CD4-positive, alpha-beta T cell treated with Interleukin-6 at 100 ng/mL for 8 hours (primary cell): ENCODE measurements around the gene TSPO2.
A peak's percentile ranks its signal among the peaks of the same experiment; 100 is the strongest.

Source experiments
- DNase-seq: peaks from one replicate; pipeline ENCODE4 v3.0.0-alpha.2; 2020; ENCODE audit warnings: mixed read lengths, low spot score

The TSPO2 gene

DNA sequence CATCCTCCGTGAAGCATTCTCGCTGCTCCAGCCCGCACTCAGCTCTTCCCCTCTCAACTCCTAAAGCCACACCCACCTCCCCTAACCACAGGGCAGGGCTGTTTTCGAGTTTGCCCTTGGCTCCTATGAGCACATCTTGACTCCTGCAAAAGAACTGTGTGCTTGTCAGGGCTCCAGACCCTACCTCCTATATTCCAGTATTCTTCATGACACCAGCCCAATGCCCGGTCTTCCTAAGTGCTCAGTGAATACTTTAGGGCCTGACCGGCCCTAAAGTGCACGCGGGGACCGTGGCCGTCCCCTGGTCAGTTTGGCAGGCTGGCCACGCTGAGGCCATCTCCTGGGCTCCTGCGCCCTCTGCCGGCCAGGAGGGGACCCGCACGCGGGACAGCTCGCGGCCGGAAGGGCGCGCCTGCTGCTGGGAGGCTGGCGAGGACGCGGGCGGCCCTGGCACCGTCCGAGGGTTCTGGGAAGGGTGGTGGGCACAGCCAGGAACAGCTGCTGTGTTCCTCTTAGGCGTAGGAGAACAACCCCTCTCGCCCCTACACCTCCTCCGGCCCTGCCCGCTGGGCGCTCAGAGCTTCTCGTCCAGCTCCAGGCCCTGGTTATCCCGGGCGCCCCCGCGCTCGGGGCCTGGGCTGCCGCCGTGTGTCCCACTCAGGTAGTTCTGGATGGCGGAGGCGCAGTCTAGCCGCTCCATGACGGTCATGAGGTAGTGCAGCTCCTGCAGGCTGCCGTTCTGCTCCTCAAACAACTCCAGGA, 14.3 kb upstream of the TSPO2 start:
- DNase-seq, result peak; percentile 63

DNA sequence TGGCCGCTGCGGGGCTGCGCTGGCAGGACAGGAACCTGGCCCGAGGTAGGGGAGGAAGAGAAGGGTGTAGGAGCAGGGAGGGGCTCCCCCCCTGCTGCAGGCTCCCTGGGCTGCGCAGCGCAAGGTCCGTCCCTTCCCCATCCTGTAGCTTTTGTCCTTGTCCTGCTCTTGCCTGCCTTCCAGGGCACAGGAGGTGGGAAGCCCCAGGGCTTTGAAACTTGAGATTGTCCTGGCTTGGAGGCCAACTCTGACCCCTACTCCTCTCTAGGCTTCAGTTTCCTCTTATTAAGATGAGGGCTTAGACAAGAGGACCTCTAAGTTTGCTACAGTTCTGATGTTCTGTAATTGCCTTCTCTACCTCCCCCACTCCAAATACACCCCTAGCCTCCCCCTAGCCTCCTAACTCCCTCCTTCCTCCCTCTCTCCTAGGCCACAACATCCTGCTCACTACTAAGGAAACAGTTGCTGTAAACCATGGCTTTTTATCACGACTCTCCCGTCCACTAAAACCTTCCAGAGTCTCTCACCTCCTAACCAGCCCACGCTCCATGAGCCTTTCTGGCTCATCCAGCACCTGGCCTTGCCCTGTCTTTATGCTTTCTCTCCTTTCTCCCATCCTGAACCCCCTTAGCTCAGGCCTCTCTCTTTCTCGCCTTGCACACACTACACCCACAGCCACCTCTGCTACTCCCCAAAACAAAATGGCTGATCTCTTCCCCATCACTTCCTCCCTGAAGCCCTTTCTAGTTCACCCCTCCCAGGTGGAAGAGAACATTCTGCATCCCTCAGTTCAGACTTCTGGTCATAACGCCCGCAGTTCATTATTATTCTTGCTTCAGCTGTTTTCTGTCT, 13.5 kb upstream of the TSPO2 start:
- no peak for DNase-seq

DNA sequence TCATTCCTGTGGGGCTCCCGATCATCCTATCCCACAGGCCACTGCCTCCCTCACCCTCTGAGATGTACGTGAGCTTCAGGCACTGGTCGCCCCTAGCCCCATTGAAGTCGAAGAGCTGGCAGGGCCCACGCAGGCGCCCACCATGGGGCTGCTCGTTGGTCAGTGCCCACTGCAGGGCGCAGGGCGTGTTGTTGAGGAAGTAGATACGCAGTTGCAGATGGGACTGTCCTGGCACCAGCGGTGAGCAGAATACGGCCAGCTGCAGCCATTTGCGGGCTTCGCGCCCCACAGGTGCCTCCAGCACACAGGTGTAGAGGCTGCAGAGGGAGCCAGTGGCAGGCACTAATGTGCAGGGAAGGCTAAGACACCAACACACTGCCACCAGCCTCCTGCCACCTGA, 9.4 kb upstream of the TSPO2 start:
- DNase-seq, result no peak

DNA sequence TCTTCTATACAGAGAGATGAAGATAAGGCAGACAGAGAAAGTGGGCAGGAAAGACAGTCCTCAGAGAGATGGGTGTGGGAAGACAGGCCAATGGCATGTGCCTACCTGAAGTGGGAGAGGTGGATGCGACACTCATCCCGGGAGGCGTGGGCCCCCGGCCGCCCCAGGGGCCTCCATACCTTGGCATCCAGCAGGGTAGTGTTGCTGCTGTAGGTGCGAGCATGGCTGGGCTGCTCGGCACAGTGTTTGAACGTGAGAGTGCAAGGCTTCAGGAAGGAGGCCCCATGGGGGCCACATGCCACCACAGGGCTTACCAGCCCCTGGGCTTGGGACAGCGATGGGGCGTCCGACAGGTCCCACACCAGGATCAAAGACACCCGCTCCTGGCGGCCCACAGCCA, 8.5 kb upstream of the TSPO2 start:
- DNase-seq, result no peak

DNA sequence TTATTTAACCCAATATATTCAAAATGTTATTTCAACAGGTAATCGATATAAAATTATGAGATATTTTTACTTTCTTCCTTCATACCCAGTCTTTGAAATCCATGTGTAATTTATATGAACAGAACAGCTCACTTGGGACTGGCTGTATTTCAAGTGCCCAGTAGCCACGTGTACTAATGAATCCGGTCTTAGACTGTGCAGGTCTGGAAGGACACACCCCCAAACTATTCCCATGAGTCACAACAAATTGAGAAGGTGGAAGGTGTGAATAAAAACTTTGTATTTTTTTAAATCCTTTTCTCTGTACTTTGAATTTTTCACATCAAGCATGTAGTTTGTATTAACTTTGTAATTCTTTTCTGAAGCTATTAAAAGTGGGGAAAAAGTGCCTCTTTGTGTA, 6.1 kb upstream of the TSPO2 start:
- no peak for DNase-seq

DNA sequence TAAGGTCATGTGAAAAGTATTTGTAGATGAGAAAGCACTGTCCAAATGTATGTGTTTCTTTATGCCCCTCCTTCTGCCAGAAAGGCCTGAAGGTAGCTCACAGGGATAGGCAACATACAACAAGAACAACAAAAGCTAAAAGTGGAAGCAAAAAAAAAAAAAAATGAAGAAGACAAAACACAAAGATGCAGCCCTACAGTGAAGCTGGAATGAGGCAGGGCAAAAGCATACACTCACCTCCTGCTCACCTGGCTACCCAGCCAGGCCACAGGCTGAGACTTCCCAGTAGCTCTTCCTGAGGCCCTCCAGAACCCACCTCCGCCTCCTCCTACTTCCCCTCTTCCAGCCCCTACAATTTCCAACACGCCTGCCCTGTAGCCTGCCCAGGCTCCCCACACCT, 5.7 kb upstream of the TSPO2 start:
- no peak for DNase-seq

DNA sequence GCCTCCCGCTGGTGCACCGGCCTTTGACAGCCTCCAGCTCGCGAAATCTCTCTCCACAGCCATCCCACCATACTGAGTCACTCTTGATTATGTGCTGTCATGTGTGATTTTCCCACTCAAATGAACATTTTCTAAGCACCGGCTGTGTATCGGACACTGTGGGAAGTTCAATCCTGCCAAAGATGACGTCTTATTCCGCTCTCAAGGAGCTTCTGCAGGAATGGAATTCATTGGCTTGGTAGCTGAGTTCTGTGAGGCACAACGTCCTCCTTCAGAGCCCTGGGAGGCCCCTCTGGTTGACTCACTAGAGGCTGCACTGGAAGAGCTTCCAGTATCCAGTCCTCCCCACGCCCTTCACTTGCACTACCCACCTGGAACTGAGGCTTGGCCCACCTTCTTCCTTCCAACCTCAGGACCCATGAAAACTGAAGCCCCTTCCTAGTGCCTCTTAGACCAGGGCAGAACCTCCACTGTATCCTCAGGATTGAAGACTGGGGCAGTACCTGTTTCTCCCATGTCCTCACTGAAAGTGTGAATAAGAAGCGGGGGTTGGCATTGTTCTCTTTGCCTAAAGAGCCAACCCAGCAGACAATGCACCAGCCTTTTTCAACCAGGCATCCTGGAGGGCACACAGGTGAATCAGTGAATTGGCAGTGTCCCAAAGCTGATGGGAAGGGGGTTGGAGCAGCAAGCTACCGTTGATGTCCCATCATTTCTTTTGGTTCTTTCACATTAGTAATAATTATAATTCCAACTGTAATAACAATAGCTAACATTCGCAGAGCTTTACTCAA, 5.0 kb upstream of the TSPO2 start:
- DNase-seq, result no peak

DNA sequence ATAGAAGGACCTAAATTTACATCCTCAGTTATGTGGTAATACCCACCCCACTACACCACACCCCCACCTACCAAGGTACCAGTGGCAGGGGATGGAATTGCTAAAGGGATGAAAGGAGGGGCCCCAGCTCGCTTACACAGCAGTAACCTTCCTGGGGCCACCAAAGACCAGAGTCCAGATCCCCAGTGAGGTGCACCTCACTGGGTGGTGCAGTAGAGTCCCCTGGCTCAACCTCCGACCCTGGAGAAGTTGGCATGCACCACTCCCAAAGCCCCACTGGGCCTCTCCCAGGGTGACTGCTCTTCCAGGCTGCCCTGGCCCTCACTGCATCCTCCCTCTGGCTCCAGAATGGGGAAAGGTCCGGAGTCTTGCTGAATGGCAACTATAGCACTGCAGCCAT, 4.1 kb upstream of the TSPO2 start:
- DNase-seq, result no peak

DNA sequence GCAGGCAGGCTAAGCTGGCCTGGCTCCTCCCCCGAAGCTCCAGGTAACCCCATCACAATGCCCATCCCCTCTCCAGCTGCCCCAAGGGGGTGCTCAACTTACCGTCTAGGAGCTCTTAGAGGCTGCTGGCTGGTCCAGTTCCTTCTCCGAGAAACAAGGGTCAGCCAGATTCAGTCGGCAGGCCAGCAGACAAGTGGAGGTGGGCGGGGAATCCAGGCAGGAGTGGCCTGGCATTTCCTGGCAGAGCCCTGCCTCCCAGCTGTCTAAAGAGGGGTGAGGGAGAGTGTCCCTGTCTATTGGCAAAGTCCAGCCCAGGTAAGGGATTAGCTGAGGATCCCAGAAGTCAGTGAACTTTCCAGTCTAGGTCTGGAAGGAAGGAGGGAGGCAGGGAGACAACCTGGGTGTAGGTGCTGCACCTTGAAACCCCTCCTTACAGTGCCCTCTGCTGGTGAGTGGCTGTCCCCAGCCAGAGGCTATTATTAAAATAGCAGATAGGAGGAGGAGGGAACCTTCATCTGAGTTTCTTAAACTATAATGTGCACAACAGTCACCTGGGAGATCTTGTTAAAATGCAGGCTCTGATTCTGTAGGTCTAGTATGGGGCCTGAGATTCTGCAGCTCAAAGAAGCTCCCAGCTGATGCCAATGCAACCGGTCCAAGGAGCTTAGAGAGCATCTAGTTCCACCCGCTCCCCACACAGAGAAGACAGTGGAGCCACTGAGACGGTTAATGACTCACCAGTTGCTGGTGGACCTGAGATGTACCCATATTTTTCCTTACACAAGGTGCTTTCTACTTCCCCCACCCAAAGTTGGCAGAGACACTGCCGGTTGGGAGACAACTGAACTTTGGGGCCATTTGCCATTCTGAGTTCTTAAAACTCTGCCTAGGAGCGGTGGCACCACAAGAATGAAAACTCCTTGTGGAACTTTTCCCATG, 2.9 kb upstream of the TSPO2 start, which contains the start of gene UNC5CL:
Gene UNC5CL (minus strand): TSS at position 162 of the 939 bp plus-strand sequence. CDS start 4,147 bp downstream, outside the sequence.
- DNase-seq, result peak; percentile 46

DNA sequence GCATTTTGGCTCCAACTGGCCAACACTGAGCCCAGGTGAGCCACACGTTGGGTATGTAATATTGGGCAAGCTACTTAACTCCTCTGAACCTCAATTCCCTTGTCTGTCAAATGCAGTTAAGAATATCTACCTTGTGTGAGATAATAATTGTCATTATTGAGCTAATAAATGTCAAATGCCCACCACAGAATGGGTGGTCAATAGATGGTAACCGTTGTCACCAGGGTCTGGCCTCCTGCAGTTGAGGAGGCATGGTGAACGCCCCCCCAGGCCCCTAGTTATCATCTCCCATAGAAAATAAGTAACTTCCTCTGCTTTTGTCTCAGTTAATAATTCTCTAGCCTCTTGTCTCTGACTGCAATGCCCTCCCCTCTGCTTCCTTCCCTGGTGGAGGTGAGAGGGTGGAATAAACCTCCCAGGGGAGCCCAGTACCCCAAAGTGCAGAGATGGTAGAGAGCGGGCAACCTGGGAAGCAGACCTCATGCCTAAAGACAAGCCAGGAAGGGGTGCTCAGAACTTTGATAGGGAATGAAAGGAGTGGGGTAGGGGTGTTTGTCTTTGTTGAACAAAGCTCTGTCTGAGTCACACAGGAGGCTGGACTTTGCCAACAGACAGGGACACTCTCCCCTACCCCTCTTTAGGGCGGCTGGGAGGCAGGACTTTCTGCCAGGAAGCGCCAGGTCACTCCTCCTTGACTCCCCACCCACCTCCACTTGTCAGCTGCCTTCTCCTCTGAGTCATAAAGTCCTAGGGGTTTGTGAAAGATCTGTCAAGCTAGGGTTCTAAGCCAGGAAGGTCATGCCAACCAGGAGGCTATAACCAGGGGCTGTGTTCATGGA, 1.9 kb upstream of the TSPO2 start:
- DNase-seq, result no peak

DNA sequence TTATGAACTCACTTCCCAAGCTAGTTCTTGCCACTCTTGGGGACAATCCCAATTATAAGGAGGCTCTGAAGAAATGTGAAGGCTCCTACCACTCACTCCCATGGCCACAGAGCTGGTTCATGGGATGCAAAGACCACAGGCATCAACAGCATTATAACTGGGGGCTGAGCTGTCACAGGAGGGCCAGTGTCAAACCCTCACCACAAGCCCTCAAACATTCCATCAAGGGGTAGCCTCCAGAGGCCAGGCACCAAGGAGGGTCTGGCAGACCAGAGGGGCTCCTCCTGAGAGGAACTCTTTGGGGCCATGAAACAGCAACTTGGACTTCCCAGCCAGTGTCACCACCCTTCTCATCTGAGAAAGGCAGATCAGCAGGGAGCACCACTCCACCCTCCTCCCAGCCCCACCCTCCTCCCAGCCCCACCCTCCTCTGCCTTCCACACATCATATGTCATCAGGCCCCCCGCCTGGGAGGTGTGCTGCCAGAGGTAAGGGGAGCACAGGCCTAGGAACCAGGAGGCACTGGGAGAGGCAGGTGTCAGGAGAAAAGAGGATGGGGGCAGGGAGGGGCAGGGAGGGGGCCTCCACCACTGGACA, 1.2 kb upstream of the TSPO2 start:
- no peak for DNase-seq

DNA sequence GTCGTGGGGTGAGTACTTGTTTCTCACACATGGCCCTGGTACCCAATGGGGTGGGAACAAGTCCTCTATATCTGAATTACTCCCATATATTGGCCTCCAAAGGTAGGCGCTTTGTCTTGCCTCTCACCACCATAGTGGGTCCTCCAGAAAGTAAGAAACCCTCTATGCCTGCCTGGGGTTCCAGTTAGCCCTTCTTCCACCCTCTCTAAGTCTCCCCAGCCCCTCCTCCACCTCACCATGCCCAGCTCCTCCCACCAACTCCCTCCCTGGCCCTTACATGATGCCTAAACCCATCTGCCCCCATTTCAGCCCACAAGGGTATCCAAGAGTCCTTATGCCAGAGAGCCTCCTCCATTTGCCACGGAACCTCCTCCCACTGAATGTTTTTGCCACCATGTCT, 884 bp downstream of the TSPO2 start:
- no peak for DNase-seq

DNA sequence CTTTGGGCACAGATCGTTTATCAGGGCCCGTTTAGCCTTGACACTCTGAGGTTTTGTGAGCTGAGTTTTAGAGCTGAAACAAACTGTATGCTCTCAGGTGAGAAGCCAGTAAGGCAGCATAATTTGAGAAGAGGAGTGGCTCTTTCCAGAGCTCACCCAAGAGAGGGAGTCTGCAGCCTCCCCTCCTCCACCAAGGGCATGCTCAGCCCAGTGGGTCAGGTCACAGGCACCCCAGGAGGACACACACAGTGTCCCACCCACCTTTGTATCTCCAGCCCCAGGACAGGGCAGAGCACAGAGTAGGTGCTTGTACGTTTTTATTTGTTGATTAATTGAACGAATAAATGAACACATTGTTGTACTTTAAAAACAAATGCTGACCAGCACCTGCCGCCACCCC, 3.4 kb downstream of the TSPO2 start:
- DNase-seq, result no peak

DNA sequence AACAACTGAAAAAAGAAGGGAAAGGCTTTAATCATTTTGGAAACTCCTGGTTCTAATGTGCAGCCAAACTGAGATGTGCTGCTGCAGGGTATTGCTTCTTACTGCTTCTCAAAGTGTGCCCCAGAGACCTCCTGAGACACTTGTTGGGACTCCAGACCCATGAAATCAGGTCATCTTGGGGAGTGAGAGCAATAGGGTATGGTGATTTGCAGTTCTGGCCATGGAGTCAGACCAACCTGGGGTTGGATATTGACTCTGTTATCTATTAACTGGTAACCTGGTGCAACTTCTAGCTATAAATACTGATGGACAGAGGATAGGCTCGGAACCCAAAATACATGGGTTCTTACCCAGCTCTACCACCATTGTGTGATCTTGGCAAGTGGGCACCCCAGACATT, 3.8 kb downstream of the TSPO2 start:
- DNase-seq, result no peak

DNA sequence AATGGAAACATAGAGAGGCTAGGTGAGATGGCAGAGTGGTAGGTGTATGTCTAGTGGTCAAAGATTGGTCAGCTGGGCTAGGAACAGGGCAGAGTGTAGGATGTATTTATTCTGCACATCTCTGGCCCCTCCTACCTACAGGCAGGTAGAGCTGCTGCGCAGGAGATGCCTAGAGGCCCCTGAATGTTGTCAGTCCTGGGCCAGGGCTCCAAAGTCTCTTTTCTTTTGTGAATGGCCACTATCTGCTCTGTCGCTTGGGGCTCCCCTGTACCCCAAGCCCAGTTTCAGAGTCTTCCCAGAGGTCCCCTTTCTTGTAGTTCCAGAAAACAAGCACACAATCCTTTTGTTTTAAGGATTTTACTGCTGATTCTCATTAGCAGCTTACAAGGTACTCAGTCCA, 5.0 kb downstream of the TSPO2 start:
- DNase-seq, result no peak

DNA sequence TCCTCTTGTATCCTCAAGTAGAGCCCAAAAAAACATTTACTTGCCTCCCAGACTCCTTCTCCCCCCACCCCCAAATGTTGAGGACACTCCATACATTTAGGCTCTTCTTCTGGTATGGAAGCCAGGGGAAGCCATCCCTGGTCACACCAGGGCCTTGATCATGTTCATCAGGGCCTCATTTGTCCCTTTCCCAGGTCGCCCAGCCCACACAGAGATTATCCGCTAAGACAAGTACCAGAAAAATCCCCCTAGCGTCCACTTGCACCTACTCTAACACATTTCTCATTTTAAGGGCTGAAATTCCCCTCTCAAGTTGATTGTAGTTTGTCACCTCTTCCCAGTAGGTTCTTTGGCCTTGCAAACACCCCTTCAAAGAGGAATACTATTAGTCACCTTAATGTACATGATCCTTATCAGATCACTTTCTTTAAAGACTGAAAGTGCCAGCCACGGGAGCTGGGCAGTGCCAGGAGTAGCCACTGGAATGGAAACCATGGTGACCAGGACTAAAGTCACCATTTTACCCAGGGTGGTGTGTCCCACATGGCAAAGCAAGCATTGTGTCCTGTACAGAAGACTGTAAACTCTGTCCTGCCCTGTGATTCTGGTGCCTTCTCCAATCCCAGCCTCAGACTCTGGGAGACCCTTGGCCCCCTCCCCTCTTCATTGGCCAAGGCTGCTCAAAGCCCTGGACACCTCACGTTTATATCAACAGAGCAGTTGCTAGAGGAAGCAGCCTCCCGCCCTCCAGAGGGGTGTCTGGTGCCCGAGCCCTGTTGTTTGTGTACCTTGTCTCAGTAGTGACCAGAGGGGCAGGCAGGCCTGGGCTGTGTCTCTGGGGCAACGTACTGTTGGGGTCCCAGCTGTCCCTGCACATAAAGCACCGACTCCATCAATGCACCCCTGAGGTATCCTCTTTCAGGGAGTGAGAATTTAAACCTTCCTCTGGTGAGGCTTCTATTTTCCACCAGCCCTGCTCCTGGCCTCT, 5.8 kb downstream of the TSPO2 start:
- DNase-seq, result no peak

DNA sequence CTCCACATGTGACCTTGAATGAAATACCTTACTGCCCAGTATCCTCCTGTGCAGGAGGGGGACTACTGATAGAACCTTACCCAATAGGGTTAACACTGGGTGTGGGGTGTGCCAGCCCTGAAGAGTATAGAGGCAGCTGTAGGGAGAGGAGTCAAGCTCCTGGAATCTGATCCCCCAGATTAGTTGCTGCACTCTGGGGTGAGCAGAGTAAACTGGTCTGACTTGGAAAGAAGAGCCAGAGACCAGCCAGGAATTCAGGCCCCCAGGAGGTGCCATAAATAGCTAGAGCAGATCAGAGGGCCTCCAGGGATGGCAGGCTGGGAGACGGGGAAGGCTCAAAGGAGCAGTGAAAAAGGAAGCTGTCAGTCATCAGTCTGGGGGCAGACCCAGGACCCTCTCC, 7.3 kb downstream of the TSPO2 start:
- no peak for DNase-seq

DNA sequence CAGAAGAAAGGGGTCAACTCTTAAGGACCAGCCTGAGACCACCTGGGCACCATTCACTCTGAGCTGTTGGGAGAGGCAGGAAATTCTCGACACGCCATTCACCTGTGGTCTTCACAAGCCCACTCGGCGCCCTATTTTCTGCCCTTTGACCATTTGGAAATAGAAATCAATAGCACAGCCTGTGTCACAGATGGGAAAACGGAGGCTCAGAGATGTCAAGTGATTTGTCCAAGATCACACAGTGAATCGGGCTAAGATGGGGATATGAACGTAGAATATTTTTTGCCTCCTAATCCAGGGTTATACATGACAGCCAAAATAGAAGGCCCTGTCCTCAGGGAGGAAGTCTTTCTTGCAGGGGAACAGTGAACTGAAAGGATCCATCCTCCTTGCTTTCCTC, 7.7 kb downstream of the TSPO2 start:
- DNase-seq, result no peak

DNA sequence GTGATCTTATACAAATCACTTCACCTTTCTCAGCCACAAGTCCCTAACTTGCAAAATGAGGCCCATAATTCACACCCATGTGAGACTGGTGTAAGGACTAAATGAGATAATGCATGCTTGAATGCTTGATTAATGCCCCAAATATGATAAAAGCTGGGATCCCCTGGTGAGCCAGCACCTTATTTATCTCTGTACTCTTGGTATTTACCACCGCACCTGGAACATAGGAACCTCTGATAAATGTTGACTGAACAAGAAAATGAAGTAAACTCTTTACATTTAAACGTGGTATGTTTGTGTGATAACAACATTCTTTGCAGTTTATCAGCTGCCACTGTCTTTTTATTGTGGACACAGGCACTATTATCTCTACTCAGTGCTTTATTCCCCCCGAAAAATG, 8.3 kb downstream of the TSPO2 start:
- DNase-seq, result no peak
